GM19023 (cell line): ENCODE results near the gene CD8A.
"Not testable (repeated sequence)": the region's sequence is repeated elsewhere in the genome, so short reads cannot be mapped to it uniquely, and the experiment has no call there.

Experiments used
- ATAC-seq: cut with Tn5 transposase; IDR thresholded peaks from one replicate; pipeline ENCODE4 v1.9.1; 2021; ENCODE audit warnings: mild to moderate bottlenecking, moderate library complexity; ENCODE audit not compliant: unreplicated experiment

CD8A gene

GRCh38 chr2:86790676-86791572 is at the start of gene CD8A:
Gene CD8A, minus strand, starts transcription at chr2:86790913. Its CDS starts 88 bp downstream, at chr2:86790825.
- ATAC-seq, result no peak

- ATAC-seq, result not testable (repeated sequence)
Observed at GRCh38 chr2:86839871-86840548, 49.3 kb upstream of the CD8A start.

- not testable (repeated sequence) for ATAC-seq
Observed at GRCh38 chr2:86839455-86839854, 48.7 kb upstream of the CD8A start.

GRCh38 chr2:86837714-86838113 is 47.0 kb upstream of the CD8A start:
- not testable (repeated sequence) for ATAC-seq

- ATAC-seq, result not testable (repeated sequence)
Observed at GRCh38 chr2:86836915-86837695, 46.4 kb upstream of the CD8A start.

GRCh38 chr2:86835548-86835889 is 44.8 kb upstream of the CD8A start:
- ATAC-seq, result not testable (repeated sequence)

GRCh38 chr2:86833315-86833714 is 42.6 kb upstream of the CD8A start:
- ATAC-seq, result no peak

GRCh38 chr2:86832334-86833096 is 41.8 kb upstream of the CD8A start:
- ATAC-seq, result no peak

GRCh38 chr2:86831537-86831936 is 40.8 kb upstream of the CD8A start:
- no peak for ATAC-seq

- no peak for ATAC-seq
Observed at GRCh38 chr2:86826951-86827350, 36.2 kb upstream of the CD8A start.

GRCh38 chr2:86825693-86826381 is 35.1 kb upstream of the CD8A start:
- no peak for ATAC-seq

- no peak for ATAC-seq
Observed at GRCh38 chr2:86825036-86825692, 34.5 kb upstream of the CD8A start.

GRCh38 chr2:86822668-86823345 is 32.1 kb upstream of the CD8A start:
- no peak for ATAC-seq

GRCh38 chr2:86821842-86822241 is 31.1 kb upstream of the CD8A start:
- no peak for ATAC-seq

- no peak for ATAC-seq
Observed at GRCh38 chr2:86821306-86821705, 30.6 kb upstream of the CD8A start.

GRCh38 chr2:86818957-86819356 is 28.2 kb upstream of the CD8A start:
- ATAC-seq, result no peak

GRCh38 chr2:86818114-86818801 is 27.5 kb upstream of the CD8A start:
- ATAC-seq, result no peak

- ATAC-seq, result no peak
Observed at GRCh38 chr2:86815611-86816010, 24.9 kb upstream of the CD8A start.
